Body of pancreas (tissue), 4 donors: ENCODE measurements around the gene LITAFD. TPM values are rescaled to one million over a fixed set of nuclear protein-coding genes. Genes with fewer than 3 reads are reported as not detected.

Source experiments
- ATAC-seq: fragments of 150-250 bp; one replicate; pipeline ENCODE4 v1.9.1; 2016
- DNase-seq, 4 donors: peaks; one replicate each; pipeline ENCODE4 v3.0.0-alpha.2; 2019
- H3K27ac ChIP-seq, 4 donors: fragments of 200-600 bp; sonication (generic); 1 replicate in 3 of 4; 2 replicates in 1 of 4; pipeline versions ENCODE4 v1.5.1 to v1.6.1; 2016 to 2019; ENCODE audit warnings: mild to moderate bottlenecking in 1 of 4, mixed read lengths in 1 of 4, moderate library complexity in 1 of 4
- H3K27me3 ChIP-seq, 2 donors: fragments of 200-600 bp; sonication (generic); one replicate each; pipeline ENCODE4 v1.6.0; 2016; ENCODE audit warnings: mild to moderate bottlenecking in 1 of 2
- H3K36me3 ChIP-seq, 2 donors: fragments of 200-600 bp; sonication (generic); replicated peaks in 1 of 2; 2 replicates each; pipeline ENCODE4 v1.5.1; 2016; ENCODE audit warnings: low read depth in 2 of 2; ENCODE audit not compliant: insufficient read depth in 1 of 2
- H3K4me1 ChIP-seq: fragments of 200-600 bp; sonication (generic); one replicate; pipeline ENCODE4 v1.6.0; 2016
- H3K4me3 ChIP-seq, 2 donors: fragments of 200-600 bp; sonication (generic); 1 replicate in 1 of 2; 2 replicates in 1 of 2; pipeline ENCODE4 v1.5.1; 2016 to 2019
- H3K9me3 ChIP-seq, 3 donors: fragments of 200-600 bp; sonication (generic); 1 replicate in 2 of 3; 2 replicates in 1 of 3; pipeline ENCODE4 v1.5.1; 2016
- POLR2A ChIP-seq, 3 donors: fragments of 450-650 bp; IDR thresholded peaks; one replicate each; pipeline ENCODE4 v1.6.1; 2016; ENCODE audit warnings: antibody characterized with exemption in 3 of 3, mild to moderate bottlenecking in 2 of 3
- WGBS, 2 donors: methylation state at CpG; one replicate each; pipeline ENCODE4 v1.1.5; 2017; 5-methylcytosine and 5-hydroxymethylcytosine counted together
- intact Hi-C: fragments of 100-400 bp; cut with DNase I; formaldehyde crosslinking; loops from one replicate; pipeline ENCODE4 v1.15.1; 2023
- total RNA-seq, 2 donors: library from RNA; depleted of rRNA; stranded (reverse); fragments of >200 nt; gene quantifications; one replicate each; pipeline ENCODE4 v1.1.0, GENCODE V29; 2016
- TF ChIP-seq, protein P1 (sequence below), 7 experiments: fragments of 450-650 bp in 4 of 7; fragments of 200-600 bp in 3 of 7; sonication (generic) in 3 of 7; IDR thresholded peaks; one replicate each; pipeline ENCODE4 v1.5.1; 2016 to 2019; ENCODE audit warnings: antibody characterized with exemption in 7 of 7

Gene LITAFD
- total RNA-seq, 2 donors from 2014 or later = not detected

GRCh38 chr16:8919089-8919933 is 37.2 kb downstream of the LITAFD start:
- 73 to 75% methylated on average over 17 of the region's 18 CpGs for WGBS, 2 donors
- intact Hi-C loops = no loop called here
- Histone ChIP-seq H3K27me3 (no peaks in the 10 kb centered on the region), H3K9me3 (no peaks in the 10 kb centered on the region), H3K27ac (no peak overlapping the region), H3K4me1 (peaks cover 14% of the 10 kb centered on the region), H3K36me3 (peaks cover 4 to 22% of the 10 kb centered on the region in 2 donors), H3K4me3 (no peak overlapping the region)
- TF ChIP-seq, protein P1, sequence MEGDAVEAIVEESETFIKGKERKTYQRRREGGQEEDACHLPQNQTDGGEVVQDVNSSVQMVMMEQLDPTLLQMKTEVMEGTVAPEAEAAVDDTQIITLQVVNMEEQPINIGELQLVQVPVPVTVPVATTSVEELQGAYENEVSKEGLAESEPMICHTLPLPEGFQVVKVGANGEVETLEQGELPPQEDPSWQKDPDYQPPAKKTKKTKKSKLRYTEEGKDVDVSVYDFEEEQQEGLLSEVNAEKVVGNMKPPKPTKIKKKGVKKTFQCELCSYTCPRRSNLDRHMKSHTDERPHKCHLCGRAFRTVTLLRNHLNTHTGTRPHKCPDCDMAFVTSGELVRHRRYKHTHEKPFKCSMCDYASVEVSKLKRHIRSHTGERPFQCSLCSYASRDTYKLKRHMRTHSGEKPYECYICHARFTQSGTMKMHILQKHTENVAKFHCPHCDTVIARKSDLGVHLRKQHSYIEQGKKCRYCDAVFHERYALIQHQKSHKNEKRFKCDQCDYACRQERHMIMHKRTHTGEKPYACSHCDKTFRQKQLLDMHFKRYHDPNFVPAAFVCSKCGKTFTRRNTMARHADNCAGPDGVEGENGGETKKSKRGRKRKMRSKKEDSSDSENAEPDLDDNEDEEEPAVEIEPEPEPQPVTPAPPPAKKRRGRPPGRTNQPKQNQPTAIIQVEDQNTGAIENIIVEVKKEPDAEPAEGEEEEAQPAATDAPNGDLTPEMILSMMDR (IDR thresholded peaks at IDR 0.05) = no peak
- TF ChIP-seq POLR2A (IDR thresholded peaks at IDR 0.05) = no peak
- no peak for ATAC-seq
- no peak for DNase-seq

- DNase-seq = no peak
- Histone ChIP-seq H3K9me3 (no peaks in the 10 kb centered on the region), H3K36me3 (peaks cover 0 to 22% of the 10 kb centered on the region in 2 donors), H3K27me3 (no peaks in the 10 kb centered on the region), H3K27ac (no peak overlapping the region), H3K4me3 (no peak overlapping the region), H3K4me1 (peaks cover 19% of the 10 kb centered on the region)
- no peak for TF ChIP-seq POLR2A (IDR thresholded peaks at IDR 0.05)
- TF ChIP-seq, protein P1 (IDR thresholded peaks at IDR 0.05) = no peak
- 83 to 85% methylated on average over 11 of the region's 11 CpGs for WGBS, 2 donors
- no peak for ATAC-seq
- intact Hi-C loops = no loop called here
Measured at GRCh38 chr16:8919934-8920462, 37.8 kb downstream of the LITAFD start.

- Histone ChIP-seq H3K4me1 (peaks cover 16% of the 10 kb centered on the region), H3K27me3 (no peaks in the 10 kb centered on the region), H3K4me3 (no peak overlapping the region), H3K9me3 (no peaks in the 10 kb centered on the region), H3K36me3 (peaks cover 0 to 22% of the 10 kb centered on the region in 2 donors), H3K27ac (no peak overlapping the region)
- WGBS, 2 donors = 83% methylated on average over 6 of the region's 6 CpGs
- TF ChIP-seq, protein P1 (IDR thresholded peaks at IDR 0.05) = no peak
- no peak for TF ChIP-seq POLR2A (IDR thresholded peaks at IDR 0.05)
- no peak for ATAC-seq
- intact Hi-C loops = no loop called here
- no peak for DNase-seq
Measured at GRCh38 chr16:8920645-8921346, 38.6 kb downstream of the LITAFD start.

- no peak for ATAC-seq
- intact Hi-C loops = no loop called here
- Histone ChIP-seq H3K36me3 (peaks cover 0 to 22% of the 10 kb centered on the region in 2 donors), H3K27me3 (no peaks in the 10 kb centered on the region), H3K27ac (no peak overlapping the region), H3K4me1 (peaks cover 13% of the 10 kb centered on the region), H3K9me3 (no peaks in the 10 kb centered on the region), H3K4me3 (no peak overlapping the region)
- WGBS, 2 donors = 91 to 99% methylated on average over 10 of the region's 10 CpGs
- no peak for DNase-seq
- TF ChIP-seq, protein P1 (IDR thresholded peaks at IDR 0.05) = no peak
- TF ChIP-seq POLR2A (IDR thresholded peaks at IDR 0.05) = no peak
Measured at GRCh38 chr16:8921347-8921984, 39.3 kb downstream of the LITAFD start.
